ENCODE measurements around the gene EMC10.

EMC10 gene

DNA sequence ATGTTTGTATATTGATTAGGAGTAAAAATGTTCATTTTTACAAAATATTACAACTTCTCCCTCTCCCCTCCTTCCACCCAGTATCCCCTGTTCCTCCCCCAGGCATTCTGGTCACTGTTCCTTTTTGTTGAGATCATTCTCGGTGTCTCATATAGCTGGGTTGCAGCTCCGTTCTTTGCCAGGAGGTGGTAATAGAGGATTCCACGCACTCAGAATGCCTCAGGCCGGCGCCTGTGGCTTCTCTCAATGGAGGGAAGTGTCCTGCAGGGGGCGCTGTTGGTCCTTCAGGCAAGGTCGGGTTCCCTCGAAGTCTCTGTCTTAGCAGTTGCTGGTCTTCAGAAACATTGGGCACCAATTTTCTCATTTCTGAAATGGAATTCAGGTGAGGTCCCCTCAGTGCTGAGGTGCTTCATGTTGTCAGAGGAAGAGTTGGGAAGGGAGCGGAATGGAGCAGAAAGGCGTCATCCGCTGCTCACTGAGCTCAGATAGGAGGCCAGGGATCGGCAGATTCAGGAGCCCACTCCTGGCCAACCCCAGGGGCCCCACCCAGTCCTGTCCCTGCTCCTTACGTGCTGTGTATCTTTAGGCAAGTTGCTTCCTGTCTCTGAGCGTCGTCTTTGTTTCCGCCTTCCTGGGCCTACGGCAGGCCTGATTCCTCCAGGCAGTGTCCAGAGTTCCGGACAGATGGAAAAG lies 10.7 kb downstream of the EMC10 start:
- Histone ChIP-seq H3K79me1 (replicated peaks; ENCODE audit: low read length, poor library complexity, severe bottlenecking) (peaks cover 6% of the 10 kb centered on the region), H3K27me3 (ENCODE audit: control insufficient read depth in 1 of 2, insufficient read depth in 1 of 2, low read length in 2 of 2) (peaks cover 14 to 41% of the 10 kb centered on the region in 2 experiments), H4K8ac (ENCODE audit: low read length) (no peak overlapping the region), H3K9me3 (ENCODE audit: control insufficient read depth, low read length) (peaks cover 7% of the 10 kb centered on the region), H2BK120ac (ENCODE audit: low read depth, low read length) (no peak overlapping the region), H2AK5ac (ENCODE audit: low read length, severe bottlenecking) (no peak overlapping the region), H3K4ac (ENCODE audit: low read depth in 1 of 2, low read length in 2 of 2) (no peak overlapping the region), H2AFZ (ENCODE audit: low read depth, low read length) (no peak overlapping the region), H2BK12ac (ENCODE audit: low read length in 2 of 2) (no peak overlapping the region), H3K27ac (ENCODE audit: low read length, poor library complexity, severe bottlenecking) (no peak overlapping the region), H3K4me3 (ENCODE audit: insufficient read depth in 1 of 2, low read depth in 1 of 2, low read length in 2 of 2) (no peak overlapping the region), H3K4me2 (ENCODE audit: low read length, poor library complexity, severe bottlenecking) (no peak overlapping the region), H2BK15ac (ENCODE audit: low read depth, poor library complexity, severe bottlenecking) (no peak overlapping the region), H3K9ac (ENCODE audit: low read length) (no peak overlapping the region), H2BK5ac (ENCODE audit: low read depth, low read length, poor library complexity, severe bottlenecking) (no peak overlapping the region), H4K91ac (ENCODE audit: low read length) (peak overlapping the region; percentile 10), H3K23ac (ENCODE audit: low read length in 2 of 2) (no peak overlapping the region), H3K14ac (ENCODE audit: low read length in 2 of 2) (no peak overlapping the region), H3K4me1 (ENCODE audit: control insufficient read depth, insufficient read depth, low read depth, low read length) (peaks cover 2% of the 10 kb centered on the region), H3K36me3 (ENCODE audit: control insufficient read depth in 1 of 2, insufficient read depth in 2 of 2, low read depth in 1 of 2, low read length in 2 of 2) (peaks cover 5 to 44% of the 10 kb centered on the region in 2 experiments), H3K18ac (ENCODE audit: low read depth in 1 of 2, low read length in 2 of 2) (no peak overlapping the region)
- WGBS, result 77% methylated on average over 18 of the region's 18 CpGs
- DNase-seq, result peak; percentile 23

DNA sequence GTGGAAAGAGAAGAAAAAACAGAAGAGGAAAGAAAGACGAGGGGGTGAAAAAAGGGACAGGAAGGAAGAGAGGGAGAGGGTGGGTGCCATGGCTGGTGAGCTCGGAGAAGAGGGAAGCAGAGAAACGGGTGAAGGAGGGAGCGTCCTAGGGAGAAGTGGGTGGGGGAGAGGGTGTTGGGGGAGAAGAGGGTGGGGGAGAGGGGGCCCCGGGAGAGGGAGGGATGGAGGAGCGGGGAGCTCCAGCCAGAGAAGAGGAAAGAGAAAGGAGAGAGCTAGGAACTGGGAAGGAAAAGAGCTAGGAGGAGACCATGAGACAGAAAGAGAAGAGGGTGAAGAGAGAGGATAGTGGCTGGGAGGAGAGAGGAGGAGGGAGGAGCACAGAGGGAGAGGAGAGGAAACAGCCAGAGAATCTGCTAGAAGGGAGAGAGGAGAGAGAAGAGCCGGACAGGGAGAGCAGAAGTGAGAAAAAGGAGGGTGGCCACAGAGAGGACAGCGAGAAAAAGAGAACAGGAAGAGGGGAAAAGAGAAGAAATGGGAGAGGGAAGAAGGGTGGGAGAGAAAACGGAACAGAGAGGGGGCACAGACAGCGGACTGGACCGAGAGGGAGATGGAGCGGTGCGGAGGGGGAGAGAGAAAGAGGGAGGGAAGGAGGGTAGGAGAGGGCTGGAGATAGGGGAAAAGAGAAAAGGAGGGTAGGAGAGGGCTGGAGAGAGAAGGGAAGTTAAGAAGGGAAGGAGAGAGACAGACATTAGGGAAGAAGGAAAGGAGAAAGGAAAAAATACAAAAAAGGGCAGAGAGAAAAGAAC lies 12.3 kb downstream of the EMC10 start:
- Histone ChIP-seq H3K23ac (ENCODE audit: low read length in 2 of 2) (no peak overlapping the region), H2BK5ac (ENCODE audit: low read depth, low read length, poor library complexity, severe bottlenecking) (no peak overlapping the region), H2BK15ac (ENCODE audit: low read depth, poor library complexity, severe bottlenecking) (no peak overlapping the region), H3K14ac (ENCODE audit: low read length in 2 of 2) (no peak overlapping the region), H3K27me3 (ENCODE audit: control insufficient read depth in 1 of 2, insufficient read depth in 1 of 2, low read length in 2 of 2) (peaks cover 17 to 57% of the 10 kb centered on the region in 2 experiments), H3K36me3 (ENCODE audit: control insufficient read depth in 1 of 2, insufficient read depth in 2 of 2, low read depth in 1 of 2, low read length in 2 of 2) (peaks cover 0 to 28% of the 10 kb centered on the region in 2 experiments), H3K4me3 (ENCODE audit: insufficient read depth in 1 of 2, low read depth in 1 of 2, low read length in 2 of 2) (no peak overlapping the region), H2BK120ac (ENCODE audit: low read depth, low read length) (no peak overlapping the region), H2BK12ac (ENCODE audit: low read length in 2 of 2) (no peak overlapping the region), H4K8ac (ENCODE audit: low read length) (no peak overlapping the region), H3K4me2 (ENCODE audit: low read length, poor library complexity, severe bottlenecking) (no peak overlapping the region), H3K79me1 (replicated peaks; ENCODE audit: low read length, poor library complexity, severe bottlenecking) (peaks cover 4% of the 10 kb centered on the region), H3K27ac (ENCODE audit: low read length, poor library complexity, severe bottlenecking) (no peak overlapping the region), H3K9ac (ENCODE audit: low read length) (no peak overlapping the region), H3K4me1 (ENCODE audit: control insufficient read depth, insufficient read depth, low read depth, low read length) (peaks cover 2% of the 10 kb centered on the region), H3K9me3 (ENCODE audit: control insufficient read depth, low read length) (peaks cover 7% of the 10 kb centered on the region), H3K18ac (ENCODE audit: low read depth in 1 of 2, low read length in 2 of 2) (no peak overlapping the region), H4K91ac (ENCODE audit: low read length) (no peak overlapping the region), H2AK5ac (ENCODE audit: low read length, severe bottlenecking) (no peak overlapping the region), H3K4ac (ENCODE audit: low read depth in 1 of 2, low read length in 2 of 2) (no peak overlapping the region), H2AFZ (ENCODE audit: low read depth, low read length) (no peak overlapping the region)
- DNase-seq, result no peak
- 78% methylated on average over 13 of the region's 13 CpGs for WGBS

DNA sequence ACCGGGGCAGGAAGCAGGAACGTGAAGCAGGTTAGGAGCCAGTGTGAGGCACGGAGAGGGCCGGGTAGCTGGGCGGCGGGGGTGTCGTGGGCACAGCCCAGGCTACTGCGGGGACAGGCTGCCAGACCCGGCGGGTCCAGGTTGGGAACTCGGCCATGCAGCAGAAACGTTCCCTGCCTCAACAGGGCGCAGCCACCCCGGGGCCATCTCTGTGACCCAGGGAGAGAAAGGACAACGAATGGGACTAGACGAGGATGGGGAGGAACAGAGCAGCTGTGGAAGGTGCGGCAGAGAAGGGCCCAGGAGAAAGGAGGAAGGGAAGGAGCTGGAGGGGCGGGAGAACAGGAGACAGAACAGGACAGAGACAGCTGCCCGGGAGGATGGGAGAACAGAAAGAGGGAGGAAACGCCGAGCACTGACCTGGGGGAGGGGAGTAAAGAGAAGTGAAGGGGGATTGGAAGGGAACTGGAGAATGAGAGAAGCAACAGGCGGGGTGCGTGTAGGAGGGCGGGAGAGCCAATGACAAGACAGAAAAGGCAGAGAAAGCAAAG lies 13.2 kb downstream of the EMC10 start:
- Histone ChIP-seq H2BK120ac (ENCODE audit: low read depth, low read length) (no peak overlapping the region), H2BK5ac (ENCODE audit: low read depth, low read length, poor library complexity, severe bottlenecking) (no peak overlapping the region), H2AK5ac (ENCODE audit: low read length, severe bottlenecking) (no peak overlapping the region), H4K91ac (ENCODE audit: low read length) (no peak overlapping the region), H3K18ac (ENCODE audit: low read depth in 1 of 2, low read length in 2 of 2) (no peak overlapping the region), H3K79me1 (replicated peaks; ENCODE audit: low read length, poor library complexity, severe bottlenecking) (peaks cover 4% of the 10 kb centered on the region), H3K4me2 (ENCODE audit: low read length, poor library complexity, severe bottlenecking) (no peak overlapping the region), H3K4ac (ENCODE audit: low read depth in 1 of 2, low read length in 2 of 2) (no peak overlapping the region), H2BK12ac (ENCODE audit: low read length in 2 of 2) (no peak overlapping the region), H3K23ac (ENCODE audit: low read length in 2 of 2) (no peak overlapping the region), H2BK15ac (ENCODE audit: low read depth, poor library complexity, severe bottlenecking) (no peak overlapping the region), H3K14ac (ENCODE audit: low read length in 2 of 2) (no peak overlapping the region), H4K8ac (ENCODE audit: low read length) (no peak overlapping the region), H3K4me3 (ENCODE audit: insufficient read depth in 1 of 2, low read depth in 1 of 2, low read length in 2 of 2) (no peak overlapping the region), H2AFZ (ENCODE audit: low read depth, low read length) (no peak overlapping the region), H3K27ac (ENCODE audit: low read length, poor library complexity, severe bottlenecking) (no peak overlapping the region), H3K4me1 (ENCODE audit: control insufficient read depth, insufficient read depth, low read depth, low read length) (peaks cover 2% of the 10 kb centered on the region), H3K36me3 (ENCODE audit: control insufficient read depth in 1 of 2, insufficient read depth in 2 of 2, low read depth in 1 of 2, low read length in 2 of 2) (peaks cover 0 to 23% of the 10 kb centered on the region in 2 experiments), H3K9ac (ENCODE audit: low read length) (no peak overlapping the region), H3K27me3 (ENCODE audit: control insufficient read depth in 1 of 2, insufficient read depth in 1 of 2, low read length in 2 of 2) (peaks cover 17 to 61% of the 10 kb centered on the region in 2 experiments), H3K9me3 (ENCODE audit: control insufficient read depth, low read length) (peaks cover 7% of the 10 kb centered on the region)
- WGBS, result 57% methylated on average over 22 of the region's 24 CpGs
- DNase-seq, result no peak

DNA sequence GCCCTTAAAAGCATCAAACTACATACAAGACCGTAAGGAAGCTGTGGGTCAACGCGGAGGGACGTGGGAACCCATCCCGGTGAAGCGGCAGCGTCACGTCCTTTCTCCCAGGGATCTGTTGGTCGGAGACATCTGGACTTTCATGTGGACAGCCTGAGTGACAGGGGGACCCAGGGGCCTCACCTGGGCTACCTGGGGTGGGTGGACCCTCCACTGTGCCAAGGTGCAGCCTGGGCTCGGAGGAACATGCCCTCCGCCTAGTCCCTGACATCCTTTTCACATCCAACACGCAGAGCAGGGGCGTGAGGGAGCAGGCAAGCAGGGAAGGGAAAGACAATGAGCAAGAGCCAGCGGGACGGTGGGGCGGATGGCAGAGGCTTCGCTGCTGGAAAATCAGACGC lies 14.1 kb downstream of the EMC10 start:
- H4K91ac ChIP-seq (ENCODE audit: low read length), result no peak overlapping the region
- H2BK12ac ChIP-seq (ENCODE audit: low read length in 2 of 2), result no peak overlapping the region
- H3K4me1 ChIP-seq (ENCODE audit: control insufficient read depth, insufficient read depth, low read depth, low read length), result peaks cover 2% of the 10 kb centered on the region
- H4K8ac ChIP-seq (ENCODE audit: low read length), result no peak overlapping the region
- H3K23ac ChIP-seq (ENCODE audit: low read length in 2 of 2), result no peak overlapping the region
- 81% methylated on average over 13 of the region's 18 CpGs for WGBS
- no peak overlapping the region for H3K27ac ChIP-seq (ENCODE audit: low read length, poor library complexity, severe bottlenecking)
- no peak overlapping the region for H3K4me3 ChIP-seq (ENCODE audit: insufficient read depth in 1 of 2, low read depth in 1 of 2, low read length in 2 of 2)
- peaks cover 7% of the 10 kb centered on the region for H3K9me3 ChIP-seq (ENCODE audit: control insufficient read depth, low read length)
- H3K79me1 ChIP-seq (replicated peaks; ENCODE audit: low read length, poor library complexity, severe bottlenecking), result peaks cover 4% of the 10 kb centered on the region
- no peak overlapping the region for H2AK5ac ChIP-seq (ENCODE audit: low read length, severe bottlenecking)
- no peak overlapping the region for H3K9ac ChIP-seq (ENCODE audit: low read length)
- H3K4ac ChIP-seq (ENCODE audit: low read depth in 1 of 2, low read length in 2 of 2), result no peak overlapping the region
- H3K36me3 ChIP-seq (ENCODE audit: control insufficient read depth in 1 of 2, insufficient read depth in 2 of 2, low read depth in 1 of 2, low read length in 2 of 2), result peaks cover 0 to 15% of the 10 kb centered on the region in 2 experiments
- H3K27me3 ChIP-seq (ENCODE audit: control insufficient read depth in 1 of 2, insufficient read depth in 1 of 2, low read length in 2 of 2), result peaks cover 17 to 70% of the 10 kb centered on the region in 2 experiments
- no peak overlapping the region for H3K14ac ChIP-seq (ENCODE audit: low read length in 2 of 2)
- H2BK15ac ChIP-seq (ENCODE audit: low read depth, poor library complexity, severe bottlenecking), result no peak overlapping the region
- H3K4me2 ChIP-seq (ENCODE audit: low read length, poor library complexity, severe bottlenecking), result no peak overlapping the region
- DNase-seq, result no peak
- H3K18ac ChIP-seq (ENCODE audit: low read depth in 1 of 2, low read length in 2 of 2), result no peak overlapping the region
- no peak overlapping the region for H2BK5ac ChIP-seq (ENCODE audit: low read depth, low read length, poor library complexity, severe bottlenecking)
- H2AFZ ChIP-seq (ENCODE audit: low read depth, low read length), result no peak overlapping the region
- H2BK120ac ChIP-seq (ENCODE audit: low read depth, low read length), result no peak overlapping the region
